NCI-H2171 treated with DMSO at 0.1 percent for 48 hours (cell line): ENCODE data around the gene FOXP1.

Source experiments
- DNase-seq: peaks from one replicate; lab custom pipeline; 2025; lab: John Stamatoyannopoulos, UW

Gene FOXP1

DNA sequence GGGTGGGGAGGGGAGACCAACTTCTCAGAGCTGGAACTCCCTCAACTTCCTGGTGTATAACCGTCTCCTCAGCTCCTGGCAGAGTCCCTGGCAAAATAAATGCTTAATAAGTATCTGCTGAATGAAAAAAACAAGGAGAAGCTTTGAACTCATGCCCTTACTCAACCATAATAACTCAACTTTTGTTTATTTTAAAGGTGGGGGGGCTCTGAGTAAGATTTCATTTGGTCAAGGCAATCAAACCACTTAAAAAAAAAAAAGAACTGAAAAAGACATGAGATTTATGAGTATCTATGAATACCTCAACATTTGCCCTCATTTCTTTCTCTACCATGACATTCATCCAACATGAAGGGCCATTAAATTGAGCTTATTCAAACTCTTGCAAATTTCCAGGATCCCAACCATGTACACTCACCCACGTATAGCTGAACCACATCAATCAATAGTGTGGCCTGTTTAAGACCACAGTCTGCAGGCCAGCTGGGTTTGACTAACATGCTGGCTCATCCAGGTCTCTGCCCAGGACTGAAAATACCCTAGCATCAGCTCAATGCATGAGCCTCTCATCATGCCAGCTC is 157.9 kb downstream of the FOXP1 start:
- DNase-seq: no peak

DNA sequence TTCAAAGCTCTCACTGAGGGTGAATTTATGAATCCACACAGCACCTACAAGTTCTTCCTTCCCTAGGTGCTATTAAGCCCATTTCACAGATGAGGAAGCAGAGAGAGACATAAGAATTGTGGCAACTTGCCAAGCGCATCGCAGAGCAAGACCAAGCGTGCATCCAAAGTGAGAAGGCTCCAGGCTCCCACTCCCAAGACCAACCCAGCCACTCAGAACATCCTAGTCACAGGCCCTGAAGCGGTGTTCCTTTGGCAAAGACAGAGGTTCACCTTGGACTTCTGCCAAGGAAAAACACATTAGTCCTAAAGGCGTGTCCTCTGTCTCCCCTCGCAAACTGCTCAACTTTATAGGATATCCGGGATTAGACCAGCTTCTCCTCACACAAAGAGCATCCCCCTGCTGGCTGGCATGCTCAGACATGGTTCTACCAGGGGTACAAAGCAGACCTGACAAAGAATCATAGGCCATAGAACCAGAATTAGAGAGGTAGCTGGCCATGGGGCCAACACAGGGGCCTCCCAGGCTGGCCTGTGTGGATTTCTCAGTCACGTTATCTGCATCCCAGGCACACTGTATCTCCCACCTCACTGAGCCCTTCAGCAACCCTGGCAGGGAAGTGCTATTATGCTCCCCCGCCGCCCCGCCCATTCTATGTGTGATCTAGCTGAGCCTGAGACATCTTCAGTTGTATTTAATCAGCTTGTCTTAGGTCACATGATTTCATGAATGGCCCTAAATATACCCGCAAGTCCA is 160.2 kb downstream of the FOXP1 start:
- DNase-seq: peak; percentile 57

DNA sequence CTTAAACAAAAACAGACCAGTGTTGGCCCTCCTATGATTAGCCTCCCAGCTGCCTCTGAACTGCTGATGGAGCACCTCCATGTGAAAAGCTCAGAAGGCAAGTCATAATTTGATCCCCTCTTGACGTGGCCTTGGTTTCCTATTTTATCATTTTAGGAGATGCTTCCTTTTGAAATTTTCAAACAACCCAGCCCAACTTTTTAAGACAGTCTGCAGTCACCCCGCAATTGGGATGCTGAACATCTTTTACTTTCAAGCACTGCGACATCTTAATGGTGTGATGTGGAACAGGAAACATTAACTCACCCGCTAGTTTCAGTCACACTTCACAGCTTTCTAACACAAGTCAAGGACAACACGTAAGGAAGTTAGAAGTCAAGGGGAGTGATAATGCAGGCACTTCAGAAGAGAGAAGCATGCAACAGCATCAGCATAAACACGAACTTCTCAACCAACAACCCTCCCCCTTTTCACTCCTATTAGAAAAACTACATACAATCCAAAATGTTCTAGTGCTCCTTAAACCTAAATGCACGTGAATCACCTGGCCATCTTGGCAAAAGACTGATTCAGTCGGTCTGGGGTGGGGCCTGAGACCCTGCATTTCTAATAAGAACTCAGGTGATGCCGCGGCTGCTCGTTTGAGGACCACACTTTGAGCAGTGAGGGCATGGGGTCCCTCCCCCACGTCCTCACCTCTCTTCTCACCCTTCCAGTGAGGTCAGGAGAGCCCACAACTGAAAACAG is 161.5 kb downstream of the FOXP1 start:
- DNase-seq: no peak

- no peak for DNase-seq
These were observed 162.1 kb downstream of the FOXP1 start for GRCh38 chr3:71421475-71421819.

- no peak for DNase-seq
These were observed 164.2 kb downstream of the FOXP1 start for GRCh38 chr3:71419369-71419768.

DNA sequence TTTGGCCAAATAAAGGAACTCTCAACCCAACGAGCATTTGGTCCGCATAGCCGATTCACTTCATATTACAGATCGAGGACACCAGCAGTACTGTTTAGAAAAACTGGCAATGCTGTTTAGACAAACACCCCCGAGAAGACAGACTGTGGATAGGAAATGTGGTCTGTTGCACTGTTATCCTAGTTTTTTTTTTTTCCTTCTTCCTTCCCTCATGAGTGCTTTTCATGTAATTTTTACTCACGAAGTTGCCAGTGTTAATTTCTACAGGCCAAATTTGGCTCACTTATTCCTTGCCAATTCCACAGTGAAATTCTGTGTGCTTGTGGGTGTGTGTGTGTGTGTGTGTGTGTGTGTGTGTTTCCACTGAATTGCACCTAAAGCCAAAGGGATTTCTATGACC is 165.7 kb downstream of the FOXP1 start:
- DNase-seq: no peak

DNA sequence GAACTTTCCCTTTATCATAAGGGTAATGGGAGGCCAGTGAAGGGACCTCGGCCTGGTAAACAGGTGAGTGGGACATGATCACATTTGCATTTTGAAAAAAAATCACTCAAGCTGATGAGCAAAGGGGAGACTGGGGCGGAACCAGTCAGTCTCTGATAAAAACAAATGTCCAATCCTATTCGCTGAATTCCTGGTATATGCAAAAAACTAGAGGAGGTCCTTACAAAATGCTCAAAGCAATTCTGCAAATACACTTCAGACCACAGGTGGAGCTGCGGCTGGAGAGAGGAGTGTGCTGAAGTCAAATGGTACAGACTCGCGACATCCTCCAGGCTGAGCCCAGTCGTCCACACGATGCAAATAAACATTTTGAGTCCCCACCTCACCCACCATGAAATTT is 166.7 kb downstream of the FOXP1 start:
- DNase-seq: peak; percentile 56

DNA sequence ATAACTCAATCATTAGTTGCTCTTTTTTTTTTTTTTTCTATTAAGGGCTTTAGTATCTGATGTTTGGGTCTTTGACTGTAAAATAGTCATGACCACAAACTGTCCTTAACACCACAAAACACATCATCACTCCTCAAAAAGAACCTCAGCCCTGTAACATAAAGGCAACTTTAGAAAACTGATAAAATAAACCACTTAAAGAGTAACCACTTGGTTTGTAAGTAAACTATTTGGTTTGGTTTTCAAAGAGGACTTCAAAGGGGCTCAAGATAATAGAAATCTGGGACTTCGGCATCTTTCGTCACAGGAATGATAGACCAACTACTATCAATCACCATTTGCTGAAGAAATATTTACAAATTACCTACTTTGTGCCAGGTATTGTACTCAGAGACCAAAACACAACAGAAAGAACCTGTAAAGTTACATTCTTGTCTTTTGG is 167.8 kb downstream of the FOXP1 start:
- no peak for DNase-seq

DNA sequence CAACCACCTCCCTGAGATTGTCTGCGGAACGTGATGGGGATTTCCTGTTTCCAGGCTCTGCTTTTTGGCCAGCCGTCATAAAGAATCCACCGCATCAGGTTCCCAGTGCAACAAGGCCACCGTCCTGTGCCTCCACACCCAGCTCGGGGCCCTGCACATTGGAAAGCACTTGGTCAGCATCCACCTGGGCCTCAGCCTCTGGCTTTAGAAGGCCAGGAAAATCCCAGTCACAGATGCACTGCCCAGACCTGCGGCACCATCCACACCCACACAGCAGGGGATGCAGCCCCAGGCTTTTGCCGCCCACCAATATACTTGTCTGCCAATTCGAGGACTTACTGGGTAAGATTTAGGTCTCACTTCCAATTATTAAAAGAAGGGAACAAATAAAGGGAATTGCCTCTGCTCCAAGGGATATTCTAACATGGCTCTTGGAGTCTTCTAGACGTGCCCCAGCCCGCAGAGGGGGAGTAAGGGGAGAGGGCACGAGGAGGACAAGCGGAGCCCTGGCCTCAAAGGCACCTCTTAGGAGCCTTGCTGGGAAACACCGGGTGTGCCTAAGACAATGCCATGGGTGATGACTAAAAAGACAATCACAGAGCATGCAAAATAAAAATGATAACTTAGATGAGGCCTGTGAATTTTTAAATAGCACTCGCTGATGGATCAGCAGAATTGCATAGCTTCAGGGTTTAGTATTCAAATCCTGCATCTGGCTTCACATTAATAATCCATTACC is 169.2 kb downstream of the FOXP1 start:
- no peak for DNase-seq

GRCh38 chr3:71413572-71413971 is 170.0 kb downstream of the FOXP1 start:
- DNase-seq: no peak

DNA sequence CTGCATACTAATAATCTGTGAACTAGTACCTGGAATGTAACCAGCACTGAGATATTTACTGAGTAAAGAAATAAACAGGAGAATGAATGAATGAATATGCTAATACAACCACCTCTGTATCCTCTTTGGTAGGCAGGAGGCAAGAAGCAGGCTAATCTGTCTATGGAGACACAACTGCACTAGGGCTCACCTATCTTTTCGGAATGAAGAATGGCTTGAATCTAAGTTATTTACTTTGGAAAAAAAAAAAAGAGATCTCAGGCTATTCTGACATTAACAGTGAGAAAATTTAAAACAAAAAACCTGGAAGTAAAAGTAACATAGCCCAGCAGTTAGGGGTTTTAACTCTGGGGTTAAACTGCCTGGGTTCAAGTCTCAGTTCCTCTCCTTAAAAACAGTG is 174.2 kb downstream of the FOXP1 start:
- DNase-seq: no peak

DNA sequence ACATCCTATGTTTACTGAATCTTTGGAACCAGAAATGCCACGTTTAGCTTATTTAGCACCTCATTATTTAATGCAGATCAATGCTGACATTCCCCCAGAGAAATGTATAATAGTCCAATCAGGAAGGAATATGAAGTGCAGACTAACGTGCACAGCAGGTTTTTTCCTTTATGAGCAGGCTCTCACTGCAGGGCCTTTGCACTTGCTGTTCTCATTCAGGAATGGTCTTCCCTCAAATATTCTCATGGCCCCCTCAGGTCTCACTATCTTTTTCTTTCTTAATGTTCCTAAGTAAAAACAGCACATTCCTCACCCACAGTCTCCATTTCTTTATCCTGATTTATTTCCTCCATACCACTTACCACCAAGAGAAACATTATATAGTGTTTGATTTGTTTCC is 174.6 kb downstream of the FOXP1 start:
- no peak for DNase-seq

DNA sequence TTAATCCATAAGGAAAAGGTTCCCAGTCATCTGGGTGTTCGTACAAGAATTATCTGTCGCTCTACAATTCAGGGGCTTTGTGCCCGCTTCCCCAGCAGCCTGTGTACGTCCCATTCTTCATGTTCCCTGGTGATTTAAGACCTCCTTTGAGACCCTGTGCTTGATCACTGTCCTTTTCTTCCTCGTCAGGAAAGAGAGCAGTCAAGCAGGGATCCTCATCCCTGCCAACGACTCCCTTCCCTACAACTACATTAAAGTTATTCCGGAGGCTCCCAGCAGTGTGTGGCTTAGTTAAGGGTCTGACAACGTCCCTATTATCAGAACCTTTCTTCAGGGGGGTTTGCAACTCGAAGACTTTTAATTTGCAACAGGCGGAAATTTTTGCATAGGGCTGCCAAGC is 175.7 kb downstream of the FOXP1 start:
- no peak for DNase-seq

GRCh38 chr3:71406972-71407810 is 176.3 kb downstream of the FOXP1 start:
- peak; percentile 15 for DNase-seq

DNA sequence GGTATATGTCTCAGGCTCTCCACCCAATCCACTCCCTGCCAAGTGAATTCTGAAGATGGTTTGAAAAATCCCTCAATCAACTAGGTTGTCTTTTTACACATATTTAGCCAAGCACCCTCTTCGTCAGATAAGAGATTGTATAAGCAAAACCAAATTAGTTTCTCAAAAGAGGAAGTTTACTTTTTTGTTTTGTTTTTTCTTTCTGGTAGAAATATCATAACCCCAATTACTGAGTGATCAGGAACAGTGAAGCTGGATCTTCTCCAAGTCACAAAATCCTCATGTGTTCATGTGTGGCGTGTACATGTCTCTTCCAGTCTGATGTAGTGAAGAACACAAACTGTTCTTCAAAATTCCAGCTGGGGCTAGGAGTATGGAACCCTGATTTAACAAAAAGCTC is 180.6 kb downstream of the FOXP1 start:
- DNase-seq: no peak

GRCh38 chr3:71402280-71402679 is 181.2 kb downstream of the FOXP1 start:
- DNase-seq: no peak

GRCh38 chr3:71401695-71402231 is 181.8 kb downstream of the FOXP1 start:
- DNase-seq: peak; percentile 9

- no peak for DNase-seq
These were observed 182.5 kb downstream of the FOXP1 start for GRCh38 chr3:71400986-71401451.

DNA sequence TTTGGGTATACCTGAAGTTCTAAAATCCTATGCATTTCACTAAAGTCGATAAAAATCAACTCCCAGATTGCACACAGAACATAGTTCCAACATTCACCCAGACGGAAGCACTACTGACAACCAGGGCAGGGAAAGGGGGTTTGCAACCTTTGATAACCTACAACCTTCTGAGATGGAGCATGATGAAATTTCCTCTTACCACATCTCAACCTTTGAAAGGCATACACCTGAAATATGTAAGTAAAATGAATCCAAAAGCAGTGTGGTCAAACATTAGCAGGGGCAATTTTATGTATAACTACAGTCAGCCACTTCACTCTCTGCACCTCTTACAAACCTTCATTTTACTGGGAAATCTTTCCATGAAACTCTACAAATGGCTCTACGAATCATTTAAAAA is 184.1 kb downstream of the FOXP1 start:
- no peak for DNase-seq

DNA sequence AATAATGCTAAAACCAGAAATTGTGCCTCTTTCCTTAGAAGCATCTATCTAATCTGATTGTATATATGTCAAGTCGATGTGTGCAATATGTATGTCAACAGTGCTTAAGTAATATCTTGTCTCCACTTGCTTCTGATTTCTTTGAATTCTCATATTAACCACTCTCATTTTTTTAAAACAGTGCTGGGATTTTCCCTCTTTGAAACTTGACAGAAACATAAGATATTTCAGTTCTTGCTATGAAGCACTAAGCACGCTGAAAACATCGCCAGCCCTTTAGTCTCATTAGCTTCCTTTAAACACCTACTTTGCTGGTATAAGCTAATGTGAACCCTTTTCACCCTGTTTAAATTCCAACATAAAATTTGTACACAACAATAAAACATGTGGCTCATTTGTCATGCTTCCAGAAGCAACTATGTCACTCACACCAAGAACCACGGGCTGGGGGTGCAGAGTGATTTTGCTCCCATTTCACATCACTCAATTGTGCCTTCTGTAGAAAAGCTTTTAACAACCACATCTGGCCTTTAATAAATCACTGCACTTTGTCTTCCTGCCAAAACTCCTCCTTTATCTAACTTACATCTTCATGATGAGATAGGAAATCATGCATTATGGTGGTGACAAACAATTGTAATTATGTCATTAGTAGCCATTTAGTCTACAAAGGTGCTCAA is 185.2 kb downstream of the FOXP1 start:
- peak; percentile 36 for DNase-seq

- DNase-seq: no peak
These were observed 185.8 kb downstream of the FOXP1 start for GRCh38 chr3:71397726-71398125.
